HG03457 (cell line): Measurements from ENCODE around the gene ADARB2.
"Not testable (repeated sequence)": the region's sequence is repeated elsewhere in the genome, so short reads cannot be mapped to it uniquely, and the experiment has no call there.

Source experiments
- ATAC-seq: cut with Tn5 transposase; IDR thresholded peaks from one replicate; pipeline ENCODE4 v1.9.1; 2021; ENCODE audit warnings: moderate number of reproducible peaks; ENCODE audit not compliant: unreplicated experiment

Gene ADARB2

DNA sequence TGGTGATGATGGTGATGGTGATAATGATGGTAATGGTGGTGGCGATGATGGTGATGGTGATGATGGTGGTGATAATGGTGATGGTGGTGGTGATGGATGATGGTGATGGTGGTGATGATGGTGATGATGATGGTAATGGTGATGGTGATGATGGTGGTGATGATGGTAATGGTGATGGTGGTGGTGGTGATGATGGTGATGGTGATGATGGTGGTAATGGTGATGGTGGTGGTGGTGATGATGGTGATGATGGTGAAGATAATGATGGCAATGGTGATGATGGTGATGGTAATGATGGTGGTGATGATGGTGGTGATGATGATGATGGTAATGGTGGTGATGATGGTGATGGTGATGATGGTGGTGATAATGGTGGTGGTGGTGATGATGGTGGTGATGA is 517.5 kb downstream of the ADARB2 start:
- ATAC-seq, result not testable (repeated sequence)

DNA sequence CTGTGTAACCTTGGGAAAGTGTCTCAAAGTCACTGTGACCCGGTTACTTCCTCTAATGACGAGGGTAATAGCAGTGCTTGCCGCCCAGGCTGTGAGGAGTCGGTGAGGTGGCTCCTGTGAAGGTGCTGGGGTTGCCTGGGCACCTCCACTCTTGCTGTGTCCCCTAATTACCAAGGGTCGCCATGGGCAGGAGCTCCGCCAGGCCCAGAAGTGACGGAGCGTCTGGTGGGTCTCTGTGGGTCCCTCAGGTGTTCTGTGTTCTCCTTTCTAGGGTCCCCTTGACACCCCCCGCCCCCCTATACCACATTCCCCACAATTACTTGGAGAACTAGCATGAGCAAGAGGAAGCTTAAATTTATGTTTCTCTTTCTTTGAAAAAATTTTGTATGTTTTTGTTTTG is 519.7 kb downstream of the ADARB2 start:
- ATAC-seq, result no peak

DNA sequence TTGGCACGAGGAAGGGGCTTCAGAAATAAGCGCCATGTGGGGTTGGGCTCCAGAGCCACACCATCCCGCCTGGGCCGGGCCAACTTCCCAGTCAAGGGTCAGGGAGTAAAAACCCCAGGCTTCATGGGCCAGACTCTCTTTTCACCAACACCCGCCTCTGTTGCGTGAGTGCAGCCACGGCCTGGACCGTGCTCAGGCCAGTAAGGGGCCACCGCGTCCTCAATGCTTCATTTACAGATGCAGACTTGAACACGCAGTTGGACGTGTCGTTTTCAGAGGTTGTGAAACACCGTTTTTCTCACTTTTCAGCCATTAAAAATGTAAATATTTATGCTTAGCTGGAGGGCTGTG is 520.1 kb downstream of the ADARB2 start:
- ATAC-seq, result no peak

DNA sequence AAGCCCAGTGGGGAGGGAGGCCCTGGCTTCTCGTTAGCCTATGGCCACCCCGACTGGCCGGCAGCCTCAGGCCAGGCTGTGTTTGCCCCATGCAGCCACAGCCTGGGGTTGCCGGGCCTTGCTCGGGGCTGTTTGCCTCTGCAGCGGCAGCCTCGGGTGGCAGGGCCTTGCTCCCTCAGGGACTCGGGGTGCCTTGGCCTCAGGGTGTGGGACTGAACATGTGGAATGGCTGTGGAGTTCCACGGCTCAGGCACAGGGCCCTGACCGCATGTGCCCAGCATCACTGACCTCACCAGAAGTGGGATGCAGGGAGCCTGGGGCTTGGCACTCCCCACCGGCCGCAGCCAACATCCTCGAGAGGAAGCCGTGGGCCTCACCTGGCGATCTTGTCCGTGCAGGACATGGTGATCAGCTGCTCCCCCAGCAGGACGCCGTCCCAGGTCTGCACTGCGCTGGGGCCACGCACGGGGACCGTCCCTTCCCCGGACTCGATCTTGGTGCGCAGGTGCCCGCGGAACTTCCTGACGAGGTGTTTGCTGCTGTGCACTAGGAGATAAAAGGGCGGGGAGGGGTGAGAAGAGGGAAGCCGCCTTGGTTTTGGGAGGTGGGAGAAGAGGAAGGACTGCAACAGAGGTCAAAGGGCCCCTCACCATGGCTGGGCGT is 520.6 kb downstream of the ADARB2 start:
- no peak for ATAC-seq

DNA sequence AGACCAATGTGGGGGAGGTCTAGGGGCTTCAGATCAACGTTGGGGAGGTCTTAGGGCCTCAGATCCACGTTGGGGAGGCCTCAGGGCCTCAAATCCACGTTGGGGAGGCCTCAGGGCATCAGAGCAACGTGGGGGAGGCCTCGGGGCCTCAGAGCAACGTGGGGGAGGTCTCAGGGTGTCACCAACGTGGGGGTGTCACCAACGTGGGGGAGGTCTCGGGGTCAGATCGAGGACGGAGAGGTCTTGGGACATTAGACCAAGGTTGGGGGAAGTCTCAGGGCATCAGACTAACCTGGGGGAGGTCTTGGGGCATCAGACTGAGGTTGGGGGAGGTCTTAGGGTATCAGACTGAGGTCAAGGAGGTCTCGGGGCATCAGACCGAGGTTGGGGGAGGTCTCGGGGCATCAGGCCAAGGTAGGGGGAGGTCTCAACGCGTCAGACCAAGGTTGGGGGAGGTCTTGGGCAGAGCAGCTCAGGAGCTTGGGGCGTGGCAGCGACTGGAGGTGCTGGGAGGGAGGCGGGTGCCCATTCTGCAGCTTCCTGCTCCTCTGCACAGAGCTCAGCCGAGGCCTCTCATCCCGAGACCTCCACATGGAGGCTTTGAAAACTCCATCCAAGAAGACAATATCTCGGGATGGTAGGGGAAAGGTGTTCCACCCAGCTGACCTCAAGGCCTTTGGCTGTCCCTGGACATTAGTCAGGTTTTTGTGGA is 521.3 kb downstream of the ADARB2 start:
- no peak for ATAC-seq

DNA sequence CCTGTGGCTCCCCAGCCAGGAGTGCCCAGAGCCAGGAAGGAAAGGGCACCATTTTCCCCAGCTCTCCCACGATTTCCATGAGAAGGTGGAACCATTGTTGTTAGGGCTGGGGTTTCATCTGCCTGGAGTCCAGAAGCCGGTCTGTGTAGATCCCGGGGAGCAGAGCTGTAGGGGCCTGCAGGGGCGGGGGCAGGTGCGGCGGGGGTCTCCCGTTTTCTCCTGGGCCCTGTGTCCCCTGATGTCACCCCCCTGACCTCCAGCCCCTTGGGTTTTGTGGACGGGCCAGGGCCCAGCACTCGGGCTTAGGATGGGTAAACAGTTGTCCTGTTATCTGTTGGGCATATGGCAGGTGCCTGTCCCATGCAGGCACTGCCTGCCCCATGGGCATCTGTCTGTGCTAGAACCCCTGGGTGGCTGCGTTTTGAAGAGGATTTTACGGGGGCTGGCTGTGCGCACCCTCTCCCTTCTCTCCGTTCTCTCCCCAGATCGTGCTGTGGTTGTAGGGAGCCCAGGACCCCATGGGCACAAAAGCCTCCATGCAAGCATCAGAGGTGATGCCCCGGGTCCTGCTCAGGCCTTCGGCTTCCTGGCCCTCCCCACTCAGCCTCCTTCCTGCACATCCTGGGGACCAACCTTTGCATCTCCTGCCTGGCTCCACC is 522.3 kb downstream of the ADARB2 start:
- no peak for ATAC-seq

DNA sequence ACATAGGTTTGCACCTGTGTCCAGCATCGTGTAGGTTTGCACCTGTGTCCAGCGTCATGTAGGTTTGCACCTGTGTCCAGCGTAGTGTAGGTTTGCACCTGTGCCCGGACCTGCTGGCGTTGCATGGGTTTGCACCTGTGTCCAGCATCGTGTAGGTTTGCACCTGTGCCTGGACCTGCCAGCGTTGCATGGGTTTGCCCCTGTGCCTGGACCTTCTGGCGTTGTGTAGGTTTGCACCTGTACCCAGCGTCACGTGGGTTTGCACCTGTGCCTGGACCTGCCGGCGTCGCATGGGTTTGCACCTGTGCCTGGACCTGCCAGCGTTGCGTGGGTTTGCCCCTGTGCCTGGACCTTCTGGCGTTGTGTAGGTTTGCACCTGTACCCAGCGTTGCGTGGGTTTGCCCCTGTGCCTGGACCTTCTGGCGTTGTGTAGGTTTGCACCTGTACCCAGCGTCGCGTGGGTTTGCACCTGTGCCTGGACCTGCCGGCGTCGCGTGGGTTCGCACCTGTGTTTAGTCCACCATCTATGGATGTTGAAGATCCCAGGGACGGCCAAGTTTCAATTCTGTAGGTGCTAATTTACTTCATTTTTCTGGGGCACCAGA is 523.2 kb downstream of the ADARB2 start:
- ATAC-seq, result no peak

DNA sequence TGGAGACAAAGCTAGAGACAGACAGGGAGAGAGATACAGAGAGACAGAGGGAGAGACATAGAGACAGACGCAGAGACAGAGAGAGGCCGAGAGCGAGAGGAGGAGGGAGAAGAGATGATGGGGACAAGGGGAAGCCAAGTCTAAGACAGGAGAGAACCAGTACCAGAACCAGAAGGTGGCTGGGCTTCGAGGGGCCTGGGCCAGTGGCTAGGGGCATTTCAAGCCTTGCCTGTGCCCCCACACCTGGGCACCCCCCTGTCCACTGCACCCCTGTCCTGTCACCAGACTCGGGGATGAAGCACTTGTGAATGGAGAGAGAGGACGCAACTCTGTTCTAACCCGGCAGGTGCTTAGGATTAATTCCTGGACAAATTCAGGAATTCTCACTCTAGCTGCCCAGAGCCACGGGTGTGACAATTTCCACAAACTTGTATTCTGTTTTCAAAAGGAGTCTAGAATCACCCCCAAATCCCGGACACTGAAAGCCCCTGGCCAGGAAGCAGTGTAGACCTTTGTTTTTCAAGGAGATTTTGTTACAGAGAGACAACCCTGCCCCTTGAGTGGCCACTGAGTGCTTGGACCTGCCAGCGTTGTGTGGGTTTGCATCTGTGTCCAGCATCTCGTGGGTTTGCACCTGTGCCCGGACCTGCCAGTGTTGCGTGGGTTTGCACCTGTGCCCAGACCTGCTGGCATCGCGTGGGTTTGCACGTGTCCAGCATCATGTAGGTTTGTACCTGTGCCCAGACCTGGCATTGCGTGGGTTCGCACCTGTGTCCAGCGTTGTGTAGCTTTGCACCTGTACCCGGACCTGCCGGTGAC is 523.9 kb downstream of the ADARB2 start:
- ATAC-seq, result no peak

DNA sequence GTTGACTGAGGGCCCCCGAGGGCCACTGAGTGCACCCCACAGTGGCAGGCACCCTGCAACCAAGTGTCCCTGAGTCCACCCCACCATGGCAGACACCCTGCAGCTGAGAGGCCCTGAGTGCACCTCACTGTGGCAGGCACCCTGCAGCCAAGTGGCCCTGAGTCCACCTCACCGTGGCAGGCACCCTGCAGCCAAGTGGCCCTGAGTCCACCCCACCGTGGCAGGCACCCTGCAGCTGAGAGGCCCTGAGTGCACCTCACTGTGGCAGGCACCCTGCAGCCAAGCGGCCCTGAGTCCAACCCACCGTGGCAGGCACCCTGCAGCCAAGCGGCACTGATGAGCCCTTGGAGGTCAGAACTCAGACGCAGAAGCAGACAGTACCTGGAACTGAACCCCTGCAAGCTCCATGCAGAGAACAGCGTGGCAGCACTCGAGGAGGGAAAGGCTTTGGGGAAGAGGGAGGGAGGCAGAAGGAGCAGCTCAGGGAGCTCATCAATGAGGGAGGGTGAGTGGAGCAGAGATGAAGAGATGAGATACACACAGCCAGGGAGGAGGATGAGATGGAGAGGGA is 524.7 kb downstream of the ADARB2 start:
- ATAC-seq, result no peak

DNA sequence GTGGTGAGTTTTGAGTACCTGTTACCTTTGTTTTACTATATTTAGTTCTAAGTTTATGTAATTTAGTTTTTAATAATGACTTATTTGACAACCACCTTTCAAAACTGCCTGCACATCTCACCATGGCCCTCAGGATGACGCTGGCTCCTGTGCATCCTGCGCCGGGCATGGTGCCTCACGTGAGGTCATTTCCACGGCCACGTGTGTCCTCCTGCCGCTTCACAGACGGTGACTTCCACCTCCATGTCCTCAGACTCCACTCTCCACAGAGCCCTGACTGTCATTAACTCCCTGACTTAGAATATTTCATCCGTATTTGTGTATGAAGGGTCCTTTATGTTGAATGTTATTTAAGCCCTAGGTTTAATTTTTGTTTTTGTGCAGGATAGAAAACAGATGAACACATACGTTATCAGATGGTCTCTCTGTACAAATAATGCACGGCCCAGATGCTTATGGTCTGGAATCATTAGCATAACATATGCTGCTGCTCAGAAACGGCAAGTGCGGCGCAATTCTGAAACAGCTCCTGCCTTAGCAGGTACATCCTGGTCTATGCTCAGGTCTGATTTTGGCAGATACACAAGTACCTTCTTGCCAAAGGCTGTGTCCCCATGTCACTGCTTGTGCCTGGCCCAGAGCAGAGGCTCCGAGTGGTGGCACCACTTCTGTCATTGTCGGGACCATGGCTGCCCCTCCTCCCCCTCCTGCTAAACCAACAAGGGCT is 525.3 kb downstream of the ADARB2 start:
- ATAC-seq, result no peak

DNA sequence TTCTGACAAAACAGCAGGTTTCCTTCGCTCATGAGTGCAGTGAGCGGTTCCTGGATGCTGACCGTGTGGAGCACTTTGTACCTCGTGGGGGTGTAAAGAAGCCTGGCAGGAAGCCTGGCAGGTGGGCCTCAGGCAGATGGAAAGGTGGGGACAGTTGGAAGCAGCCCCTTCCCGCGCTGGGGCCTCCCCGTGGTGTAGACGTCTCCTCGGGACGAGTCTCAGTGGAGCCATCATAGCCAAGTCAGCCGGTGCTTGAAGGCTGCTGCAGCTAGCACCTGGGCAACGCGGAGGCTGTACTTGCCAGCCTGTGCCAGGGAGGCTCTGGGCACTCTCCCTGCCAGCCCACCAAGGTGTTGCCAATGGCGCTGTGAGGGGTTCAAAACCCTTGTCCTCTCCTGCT is 526.7 kb downstream of the ADARB2 start:
- ATAC-seq, result no peak

DNA sequence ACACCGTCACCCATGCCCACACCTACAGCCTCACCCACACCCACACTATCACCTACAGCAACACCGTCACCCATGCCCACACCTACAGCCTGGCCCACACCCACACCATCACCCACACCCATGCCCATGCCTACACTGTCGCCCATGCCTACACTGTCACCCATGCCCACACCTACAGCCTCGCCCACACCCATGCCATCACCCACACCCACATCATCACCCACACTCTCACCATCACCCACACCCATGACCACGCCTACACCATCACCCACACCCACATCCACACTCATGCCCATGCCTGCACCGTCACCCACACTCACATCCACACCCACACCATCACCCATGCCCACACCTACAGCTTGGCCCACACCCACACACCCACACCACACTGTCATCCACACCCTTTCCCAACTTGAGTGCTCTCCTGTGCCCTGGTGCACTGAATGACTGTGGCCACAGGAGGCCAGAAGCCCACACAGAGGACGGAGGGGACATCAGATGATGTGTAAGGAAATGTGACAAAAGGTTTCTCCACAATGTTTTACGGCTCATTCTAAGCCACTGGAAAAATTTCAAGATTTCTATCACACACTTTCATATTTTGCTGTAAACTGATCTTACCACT is 527.9 kb downstream of the ADARB2 start:
- no peak for ATAC-seq

DNA sequence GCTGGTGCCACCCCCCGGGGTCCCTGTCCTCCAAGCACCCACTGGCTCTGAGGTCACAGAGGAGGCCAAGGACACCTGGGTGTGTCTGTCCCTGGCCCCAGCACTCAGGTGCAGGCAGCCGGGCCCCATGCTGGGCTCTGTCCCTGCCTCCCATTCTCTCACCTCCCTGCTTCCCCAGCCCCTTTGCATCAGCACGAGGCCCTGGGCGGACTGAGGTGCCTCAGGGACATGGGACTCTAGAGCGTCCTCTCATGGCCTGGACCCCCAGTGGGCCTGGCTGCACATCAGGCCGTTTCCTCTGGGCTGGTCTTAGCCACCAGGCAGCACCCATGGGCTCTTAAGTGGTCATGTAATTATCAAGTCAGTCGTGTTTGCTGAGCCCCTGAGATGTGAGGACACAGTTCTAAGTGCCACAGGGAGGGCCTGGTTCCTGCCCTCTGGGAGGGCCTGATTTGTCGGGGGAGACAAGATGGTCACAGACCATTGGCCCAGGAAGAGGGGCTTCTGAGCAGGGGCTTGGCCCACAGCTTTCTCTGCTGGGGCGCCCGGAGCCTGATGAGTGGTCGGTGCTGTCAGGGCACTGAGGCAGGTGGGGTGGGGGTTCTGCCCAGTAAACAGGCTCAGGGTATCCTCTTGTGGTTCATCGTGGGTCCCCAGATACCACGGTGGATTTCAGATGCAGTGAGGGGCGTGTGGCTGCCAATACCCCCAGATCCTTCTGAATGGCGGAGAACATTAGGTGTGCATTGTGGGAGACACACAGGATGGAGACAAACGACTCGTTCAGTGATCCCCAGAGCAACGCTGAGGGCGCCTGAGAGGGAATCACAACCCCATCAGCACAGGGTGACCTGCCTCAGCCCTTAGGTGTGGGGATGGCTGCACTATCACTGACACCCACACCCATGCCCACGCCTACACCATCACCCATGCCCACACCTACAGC is 528.7 kb downstream of the ADARB2 start:
- no peak for ATAC-seq

DNA sequence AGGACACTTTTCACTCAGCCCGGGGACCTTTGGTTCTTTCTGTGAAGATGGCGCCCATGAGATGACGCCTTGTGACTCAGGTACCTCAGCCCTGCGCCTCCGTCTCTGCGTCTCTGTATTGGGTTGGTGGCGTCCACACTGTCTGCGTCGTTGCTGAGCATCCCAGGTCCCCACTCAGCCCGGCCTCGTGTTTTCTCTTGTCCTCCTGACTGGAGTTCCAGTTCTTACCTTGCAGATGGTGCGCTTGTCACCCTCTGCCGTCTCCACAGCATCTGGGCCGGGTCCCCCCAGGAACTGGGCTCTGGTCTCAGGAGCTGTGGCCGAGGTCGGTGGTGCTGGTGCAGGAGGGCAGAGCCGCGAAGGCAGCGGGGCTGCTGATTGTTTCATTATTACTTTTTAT is 530.7 kb downstream of the ADARB2 start:
- ATAC-seq, result no peak

DNA sequence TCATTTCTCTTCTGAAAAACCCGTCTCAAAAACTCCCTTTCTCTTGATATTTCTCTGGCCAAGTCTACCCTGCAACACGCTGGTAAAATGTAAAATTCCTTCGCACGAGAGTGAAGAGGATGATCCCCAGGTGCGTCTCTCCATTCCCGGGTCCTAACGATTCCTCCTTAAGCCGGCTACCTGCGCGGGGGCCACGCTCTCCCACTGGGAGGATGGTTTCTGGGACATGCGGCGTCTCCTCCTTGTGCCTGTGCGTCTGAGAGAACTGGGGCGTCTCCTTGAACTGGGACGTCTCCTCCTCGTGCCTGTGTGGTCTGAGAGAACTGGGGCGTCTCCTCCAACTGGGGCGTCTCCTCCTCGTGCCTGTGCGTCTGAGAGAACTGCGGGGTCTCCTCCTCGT is 531.2 kb downstream of the ADARB2 start:
- ATAC-seq, result no peak

DNA sequence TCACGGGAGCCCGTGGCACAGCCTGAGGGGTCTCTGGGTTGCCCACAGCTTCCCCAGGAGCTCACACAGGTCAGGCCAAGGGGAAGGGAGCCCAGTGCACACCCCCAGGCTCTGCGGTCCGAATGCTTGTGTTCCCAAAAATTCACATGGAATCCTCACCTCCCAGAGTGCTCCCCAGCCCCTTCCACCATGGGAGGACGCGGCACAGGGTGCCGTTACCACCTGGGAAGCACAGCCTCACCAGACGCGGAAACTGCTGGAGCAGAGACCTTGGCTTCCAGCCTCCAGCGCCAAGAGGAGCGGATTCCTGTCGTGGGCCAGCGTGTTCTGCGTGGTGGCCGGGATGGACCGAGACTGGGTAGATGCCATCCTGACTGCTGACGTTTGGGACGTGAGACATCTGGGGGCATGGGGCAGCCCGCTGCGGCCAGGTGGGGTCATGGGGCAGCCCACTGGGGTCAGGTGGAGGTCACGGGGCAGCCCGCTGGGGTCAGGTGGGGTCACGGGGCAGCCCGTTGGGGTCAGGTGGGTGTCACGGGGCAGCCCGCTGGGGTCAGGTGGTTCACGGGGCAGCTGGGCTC is 531.8 kb downstream of the ADARB2 start:
- no peak for ATAC-seq

DNA sequence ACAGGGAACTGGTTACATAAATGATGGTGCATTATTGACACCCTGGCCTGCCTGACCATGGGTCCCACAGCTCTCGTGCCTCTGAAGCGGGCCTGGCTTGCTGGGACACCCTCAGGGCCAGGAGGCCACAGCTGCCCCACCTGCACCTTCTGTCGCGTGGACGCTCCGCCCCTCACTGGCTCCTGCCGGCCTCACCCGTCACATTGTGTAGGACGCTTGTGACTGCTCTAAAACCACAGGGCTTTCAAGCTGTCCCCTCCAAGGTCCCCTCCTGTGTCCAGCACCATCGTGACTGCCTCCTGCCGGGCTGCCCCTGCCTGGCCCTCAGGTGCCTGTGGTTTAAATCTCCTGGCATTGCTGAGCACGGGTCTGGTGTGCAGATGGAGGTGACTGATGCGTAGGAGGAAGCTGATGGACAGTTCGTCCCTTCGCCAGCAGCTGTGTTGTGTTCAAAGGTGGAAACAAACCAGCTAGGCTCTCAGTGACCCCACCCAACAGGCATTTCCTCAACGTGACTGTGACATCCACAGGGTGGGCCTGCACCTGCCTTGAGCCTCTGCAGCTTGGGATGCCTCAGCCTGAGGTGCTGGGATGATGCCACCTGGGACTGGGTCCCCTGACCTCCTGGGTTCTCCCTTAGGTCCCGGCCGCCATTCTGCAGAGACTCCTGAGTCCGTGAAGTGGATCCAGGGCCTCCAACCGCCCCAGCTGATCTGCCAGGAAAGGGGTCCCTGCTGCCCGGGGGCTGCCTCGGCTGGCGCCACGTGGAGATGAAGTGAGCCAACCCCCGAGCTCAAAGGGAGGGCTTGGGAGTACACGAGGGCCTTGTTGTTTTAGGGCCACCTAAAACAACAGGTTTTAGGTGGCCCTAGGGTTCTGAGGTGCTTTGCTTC is 532.6 kb downstream of the ADARB2 start:
- ATAC-seq, result no peak
